SK-N-SH treated with all-trans-retinoic acid at 6 μM for 48 hours (cell line): ENCODE data around the gene EHBP1.

ENCODE experiments used
- ATAC-seq: fragments of 200-7000 bp; cut with Tn5 transposase; 3 replicates; pipeline ENCODE4 v1.9.1; 2020; ENCODE audit warnings: mild to moderate bottlenecking, moderate library complexity
- ARNTL ChIP-seq: fragments of 450-650 bp; formaldehyde crosslinking; IDR thresholded peaks from 2 replicates; pipeline ENCODE4 v1.5.0; 2020; ENCODE audit warnings: low read depth, mild to moderate bottlenecking, moderate library complexity, borderline replicate concordance
- BACH2 ChIP-seq: fragments of 250-450 bp; sonication (Bioruptor Pico); IDR thresholded peaks from 2 replicates; pipeline ENCODE4 v1.9.0; 2021; ENCODE audit warnings: mild to moderate bottlenecking, borderline replicate concordance
- CREB5 ChIP-seq: fragments of 250-450 bp; sonication (Bioruptor Pico); IDR thresholded peaks from 2 replicates; pipeline ENCODE4 v1.5.1; 2020; ENCODE audit warnings: low read depth, mild to moderate bottlenecking, moderate library complexity
- CSRNP3 ChIP-seq: fragments of 250-450 bp; sonication (Bioruptor Pico); IDR thresholded peaks from 2 replicates; pipeline ENCODE4 v1.5.1; 2021; ENCODE audit warnings: mild to moderate bottlenecking, moderate library complexity
- ESRRG ChIP-seq: fragments of 250-450 bp; sonication (Bioruptor Pico); IDR thresholded peaks from 2 replicates; pipeline ENCODE4 v1.6.1; 2021; ENCODE audit warnings: mild to moderate bottlenecking
- GLIS3 ChIP-seq: fragments of 250-450 bp; sonication (Bioruptor Pico); IDR thresholded peaks from 2 replicates; pipeline ENCODE4 v1.5.0; 2020; ENCODE audit warnings: mild to moderate bottlenecking, moderate library complexity
- ISL1 ChIP-seq: fragments of 250-450 bp; sonication (Bioruptor Pico); IDR thresholded peaks from 2 replicates; pipeline ENCODE4 v2.1.2; 2022; ENCODE audit warnings: mild to moderate bottlenecking, moderate library complexity
- OSR1 ChIP-seq: fragments of 250-450 bp; sonication (Bioruptor Pico); IDR thresholded peaks from 2 replicates; pipeline ENCODE4 v1.8.0; 2022; ENCODE audit warnings: moderate library complexity, mild to moderate bottlenecking, inconsistent platforms
- PATZ1 ChIP-seq: fragments of 250-450 bp; sonication (Bioruptor Pico); IDR thresholded peaks from 2 replicates; pipeline ENCODE4 v1.8.0; 2020; ENCODE audit warnings: mild to moderate bottlenecking, moderate library complexity, borderline replicate concordance
- POU6F1 ChIP-seq: fragments of 250-450 bp; sonication (Bioruptor Pico); IDR thresholded peaks from 2 replicates; pipeline ENCODE4 v1.8.0; 2021; ENCODE audit warnings: low read depth, mild to moderate bottlenecking, moderate library complexity, borderline replicate concordance
- PPARA ChIP-seq: fragments of 250-450 bp; sonication (Bioruptor Pico); IDR thresholded peaks from 2 replicates; pipeline ENCODE4 v1.5.0; 2020; ENCODE audit warnings: mild to moderate bottlenecking, borderline replicate concordance
- SNAI2 ChIP-seq: fragments of 250-450 bp; sonication (Bioruptor Pico); IDR thresholded peaks from 2 replicates; pipeline ENCODE4 v1.5.0; 2020; ENCODE audit warnings: mild to moderate bottlenecking, moderate library complexity
- TCF4 ChIP-seq: fragments of 250-450 bp; sonication (Bioruptor Pico); IDR thresholded peaks from 2 replicates; pipeline ENCODE4 v1.8.0; 2021; ENCODE audit warnings: mild to moderate bottlenecking, moderate library complexity, borderline replicate concordance
- TOX ChIP-seq: fragments of 250-450 bp; sonication (Bioruptor Pico); IDR thresholded peaks from 2 replicates; pipeline ENCODE4 v1.8.0; 2021; ENCODE audit warnings: mild to moderate bottlenecking, moderate library complexity, borderline replicate concordance
- TSHZ2 ChIP-seq: fragments of 250-450 bp; sonication (Bioruptor Pico); IDR thresholded peaks from 2 replicates; pipeline ENCODE4 v1.5.0; 2020; ENCODE audit warnings: mild to moderate bottlenecking, moderate library complexity
- ZC3H10 ChIP-seq: fragments of 250-450 bp; sonication (Bioruptor Pico); IDR thresholded peaks from 2 replicates; pipeline ENCODE4 v1.5.1; 2021; ENCODE audit warnings: mild to moderate bottlenecking, moderate library complexity
- ZFP3 ChIP-seq: fragments of 250-450 bp; sonication (Bioruptor Pico); IDR thresholded peaks from 2 replicates; pipeline ENCODE4 v1.5.0; 2020; ENCODE audit warnings: mild to moderate bottlenecking, moderate library complexity
- ZFP30 ChIP-seq: fragments of 450-650 bp; formaldehyde crosslinking; IDR thresholded peaks from 2 replicates; pipeline ENCODE4 v1.5.0; 2022; ENCODE audit warnings: mild to moderate bottlenecking, moderate library complexity
- ZNF565 ChIP-seq: fragments of 450-650 bp; formaldehyde crosslinking; conservative IDR thresholded peaks from 2 replicates; pipeline ENCODE4 v1.5.0; 2020; ENCODE audit warnings: low read depth, mild to moderate bottlenecking, moderate library complexity
- ZNF70 ChIP-seq: fragments of 450-650 bp; formaldehyde crosslinking; IDR thresholded peaks from 2 replicates; pipeline ENCODE4 v1.5.0; 2020; ENCODE audit warnings: mild to moderate bottlenecking, moderate library complexity
- ZNF8 ChIP-seq: fragments of 450-650 bp; formaldehyde crosslinking; IDR thresholded peaks from 2 replicates; pipeline ENCODE4 v1.5.0; 2020; ENCODE audit warnings: mild to moderate bottlenecking, moderate library complexity

The EHBP1 gene

GRCh38 chr2:62768615-62769014 lies 63.1 kb downstream of the EHBP1 start:
- TF ChIP-seq SNAI2 = no peak
- ATAC-seq = no peak

- no peak for ATAC-seq
- no peak for TF ChIP-seq ZFP30
- no peak for TF ChIP-seq TCF4
- no peak for TF ChIP-seq BACH2 (CRISPR knock-in tag)
- TF ChIP-seq OSR1 (CRISPR knock-in tag) = no peak
- TF ChIP-seq ZNF70 (CRISPR knock-in tag) = no peak
- TF ChIP-seq GLIS3 (CRISPR knock-in tag) = no peak
- no peak for TF ChIP-seq SNAI2
- no peak for TF ChIP-seq PPARA (CRISPR knock-in tag)
- no peak for TF ChIP-seq ZC3H10
- TF ChIP-seq TOX = no peak
- no peak for TF ChIP-seq CSRNP3 (CRISPR knock-in tag)
- TF ChIP-seq ZFP3 (CRISPR knock-in tag) = no peak
- TF ChIP-seq PATZ1 (CRISPR knock-in tag) = no peak
- TF ChIP-seq ESRRG = no peak
- TF ChIP-seq ARNTL (CRISPR knock-in tag) = no peak
- TF ChIP-seq ISL1 (CRISPR knock-in tag) = no peak
- no peak for TF ChIP-seq ZNF565 (CRISPR knock-in tag)
- TF ChIP-seq POU6F1 (CRISPR knock-in tag) = no peak
- no peak for TF ChIP-seq ZNF8
- TF ChIP-seq CREB5 = no peak
Observed at GRCh38 chr2:62770629-62771028, 65.1 kb downstream of the EHBP1 start.

GRCh38 chr2:62774555-62775366 lies 69.2 kb downstream of the EHBP1 start:
- TF ChIP-seq ZFP3 (CRISPR knock-in tag) = peak; percentile 40; the same call in 1 of the 2 replicates
- TF ChIP-seq PATZ1 (CRISPR knock-in tag) = no peak

GRCh38 chr2:62775367-62775668 lies 69.8 kb downstream of the EHBP1 start:
- no peak for ATAC-seq
- TF ChIP-seq TOX (no peak), TSHZ2 (CRISPR knock-in tag) (no peak), CSRNP3 (CRISPR knock-in tag) (no peak), ISL1 (CRISPR knock-in tag) (no peak)

More at GRCh38 chr2:62774555-62775366, 69.2 kb downstream of the EHBP1 start:
- ATAC-seq = peak; percentile 86
